Activated naive CD4-positive, alpha-beta T cell treated with anti-CD3 and anti-CD28 coated beads for 36 hours (primary cell): ENCODE data around the gene PLA2G3. TPM values are rescaled to one million over a fixed set of nuclear protein-coding genes. Genes with fewer than 3 reads are reported as not detected.
A peak's percentile ranks its signal among the peaks of the same experiment; 100 is the strongest.
"Not testable (repeated sequence)": the region's sequence is repeated elsewhere in the genome, so short reads cannot be mapped to it uniquely, and the experiment has no call there.

Experiments
- CTCF ChIA-PET: fragments of 350-600 bp; sonication (Branson Sonifier 250); formaldehyde crosslinking; loops from one replicate; lab custom pipeline; 2021; ENCODE audit warnings: antibody characterized with exemption; lab: Charles Lee
- DNase-seq: peaks from one replicate; pipeline ENCODE4 v3.0.0-alpha.2; 2020
- H3K27ac Mint-ChIP-seq: one replicate; pipeline ENCODE4 v1.8.0; 2021; ENCODE audit warnings: mild to moderate bottlenecking, mixed read lengths
- H3K27me3 Mint-ChIP-seq: one replicate; pipeline ENCODE4 v1.8.0; 2021; ENCODE audit warnings: low read depth, mixed read lengths
- H3K36me3 Mint-ChIP-seq: one replicate; pipeline ENCODE4 v1.8.0; 2021; ENCODE audit warnings: low read depth, mixed read lengths
- H3K4me1 Mint-ChIP-seq: one replicate; pipeline ENCODE4 v1.8.0; 2021; ENCODE audit warnings: low read depth, mixed read lengths
- H3K4me3 Mint-ChIP-seq: one replicate; pipeline ENCODE4 v1.8.0; 2021; ENCODE audit warnings: mild to moderate bottlenecking, moderate library complexity, mixed read lengths
- H3K9me3 Mint-ChIP-seq: one replicate; pipeline ENCODE4 v1.8.0; 2021; ENCODE audit warnings: mixed read lengths
- intact Hi-C: fragments of 100-400 bp; cut with micrococcal nuclease; formaldehyde crosslinking; loops from one replicate; pipeline ENCODE4 v1.15.1; 2023
- total RNA-seq, 2 experiments: library from RNA; stranded (reverse); gene quantifications; one replicate each; pipeline ENCODE4 v1.2.3, GENCODE V29; 2021

PLA2G3 gene, protein sequence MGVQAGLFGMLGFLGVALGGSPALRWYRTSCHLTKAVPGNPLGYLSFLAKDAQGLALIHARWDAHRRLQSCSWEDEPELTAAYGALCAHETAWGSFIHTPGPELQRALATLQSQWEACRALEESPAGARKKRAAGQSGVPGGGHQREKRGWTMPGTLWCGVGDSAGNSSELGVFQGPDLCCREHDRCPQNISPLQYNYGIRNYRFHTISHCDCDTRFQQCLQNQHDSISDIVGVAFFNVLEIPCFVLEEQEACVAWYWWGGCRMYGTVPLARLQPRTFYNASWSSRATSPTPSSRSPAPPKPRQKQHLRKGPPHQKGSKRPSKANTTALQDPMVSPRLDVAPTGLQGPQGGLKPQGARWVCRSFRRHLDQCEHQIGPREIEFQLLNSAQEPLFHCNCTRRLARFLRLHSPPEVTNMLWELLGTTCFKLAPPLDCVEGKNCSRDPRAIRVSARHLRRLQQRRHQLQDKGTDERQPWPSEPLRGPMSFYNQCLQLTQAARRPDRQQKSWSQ
- not detected for total RNA-seq

GRCh38 chr22:31139866-31140716, at the start of gene PLA2G3:
Gene PLA2G3, minus strand, starts transcription at chr22:31140508. Its CDS starts 154 bp downstream, at chr22:31140354.
- no peak within 1 kb of the TSS for H3K4me3 Mint-ChIP-seq
- H3K4me1 Mint-ChIP-seq, result peaks cover 10% of the 10 kb centered on the region
- intact Hi-C loops, result no loop called here
- H3K27me3 Mint-ChIP-seq, result no peaks in the 10 kb centered on the region
- H3K27ac Mint-ChIP-seq, result no peak within 1 kb of the TSS
- DNase-seq, result no peak
- no peaks in the 10 kb centered on the region for H3K9me3 Mint-ChIP-seq
- no peaks in the 10 kb centered on the region for H3K36me3 Mint-ChIP-seq
- CTCF ChIA-PET, result interaction anchor here (0.6 to 1.1 kb wide), 2 partner anchors 33 to 388 kb away, joined by 3 read pairs; partner anchors contain the start of gene SELENOM

DNA sequence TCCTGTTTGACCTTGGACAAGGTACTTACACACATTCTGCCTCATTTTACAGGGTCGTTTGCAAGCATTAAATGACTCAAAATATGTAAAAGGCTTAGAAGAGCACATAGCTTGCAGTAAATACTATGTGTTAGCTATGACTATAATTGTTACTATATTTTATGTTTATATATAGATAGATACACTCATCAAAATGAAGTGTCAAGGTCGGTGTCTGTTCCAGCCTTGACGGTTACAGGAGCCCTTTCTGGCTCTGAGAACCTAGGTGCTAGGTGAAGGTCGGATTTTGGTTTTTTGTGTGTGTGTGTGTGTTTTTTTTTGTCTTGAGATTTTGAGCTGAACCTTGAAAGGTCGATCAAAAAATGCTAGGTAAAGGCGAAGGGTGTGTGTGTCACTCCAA, 47.3 kb upstream of the PLA2G3 start:
- peaks cover 6% of the 10 kb centered on the region for H3K36me3 Mint-ChIP-seq
- H3K9me3 Mint-ChIP-seq, result no peaks in the 10 kb centered on the region
- H3K27me3 Mint-ChIP-seq, result no peaks in the 10 kb centered on the region
- H3K4me3 Mint-ChIP-seq, result no peak overlapping the region
- no peak overlapping the region for H3K27ac Mint-ChIP-seq
- CTCF ChIA-PET, result no interaction called here
- DNase-seq, result no peak
- intact Hi-C loops, result no loop called here
- H3K4me1 Mint-ChIP-seq, result no peaks in the 10 kb centered on the region

GRCh38 chr22:31185056-31185455, 44.7 kb upstream of the PLA2G3 start:
- DNase-seq, result no peak
- CTCF ChIA-PET, result interaction anchor here (0.7 kb wide), 1 partner anchor 77 kb away, joined by 5 read pairs; the partner anchor contains the start of gene SELENOM
- Mint-ChIP-seq H3K4me1 (no peaks in the 10 kb centered on the region), H3K27me3 (no peaks in the 10 kb centered on the region), H3K9me3 (peaks cover 2% of the 10 kb centered on the region), H3K27ac (no peak overlapping the region), H3K36me3 (peaks cover 9% of the 10 kb centered on the region), H3K4me3 (no peak overlapping the region)
- intact Hi-C loops, result no loop called here

DNA sequence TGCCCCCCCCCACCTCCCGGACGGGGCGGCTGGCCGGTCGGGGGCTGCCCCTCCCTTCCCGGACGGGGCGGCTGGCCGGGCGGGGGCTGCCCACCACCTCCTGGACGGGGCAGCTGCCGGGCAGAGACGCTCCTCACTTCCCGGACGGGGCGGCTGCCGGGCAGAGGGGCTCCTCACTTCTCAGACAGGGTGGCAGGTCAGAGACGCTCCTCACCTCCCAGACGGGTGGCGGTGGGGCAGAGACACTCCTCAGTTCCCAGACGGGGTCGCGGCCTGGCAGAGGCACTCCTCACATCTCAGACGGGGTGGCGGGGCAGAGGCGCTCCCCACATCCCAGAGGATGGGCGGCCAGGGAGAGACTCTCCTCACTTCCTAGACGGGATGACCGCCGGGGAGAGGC, 43.7 kb upstream of the PLA2G3 start:
- H3K4me3 Mint-ChIP-seq, result no peak overlapping the region
- H3K27ac Mint-ChIP-seq, result no peak overlapping the region
- H3K9me3 Mint-ChIP-seq, result peaks cover 2% of the 10 kb centered on the region
- H3K4me1 Mint-ChIP-seq, result peaks cover 9% of the 10 kb centered on the region
- intact Hi-C loops, result no loop called here
- no peak for DNase-seq
- H3K36me3 Mint-ChIP-seq, result peaks cover 9% of the 10 kb centered on the region
- CTCF ChIA-PET, result no interaction called here
- no peaks in the 10 kb centered on the region for H3K27me3 Mint-ChIP-seq

DNA sequence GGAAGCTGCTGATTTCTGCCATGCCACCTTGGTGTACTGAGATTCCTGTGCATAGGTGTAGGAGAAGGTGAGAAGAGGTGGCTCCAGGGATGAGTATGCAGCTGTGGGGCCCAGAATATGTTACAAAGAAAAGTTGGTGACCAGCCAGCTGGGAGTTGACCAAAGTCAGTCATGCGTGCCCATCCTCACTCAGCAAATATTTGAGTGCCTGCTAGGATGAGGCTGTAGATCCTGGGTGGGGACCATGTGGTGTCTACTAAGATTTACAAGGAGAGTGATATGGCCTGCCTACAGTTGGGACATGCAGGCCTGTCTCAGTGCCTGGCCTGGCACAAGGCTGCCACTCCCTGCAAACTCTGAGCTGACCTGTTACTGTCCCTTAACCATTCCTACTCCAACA, 39.0 kb upstream of the PLA2G3 start:
- DNase-seq, result no peak
- peaks cover 27% of the 10 kb centered on the region for H3K4me1 Mint-ChIP-seq
- H3K9me3 Mint-ChIP-seq, result peaks cover 2% of the 10 kb centered on the region
- H3K27me3 Mint-ChIP-seq, result no peaks in the 10 kb centered on the region
- intact Hi-C loops, result loop anchor here (10.0 kb wide), 1 partner anchor 465 kb away; no protein-coding TSS in a partner anchor
- no peak overlapping the region for H3K4me3 Mint-ChIP-seq
- no peak overlapping the region for H3K27ac Mint-ChIP-seq
- CTCF ChIA-PET, result no interaction called here
- H3K36me3 Mint-ChIP-seq, result peaks cover 10% of the 10 kb centered on the region

GRCh38 chr22:31178859-31179258, 38.6 kb upstream of the PLA2G3 start:
- CTCF ChIA-PET, result no interaction called here
- DNase-seq, result no peak
- Mint-ChIP-seq H3K4me3 (no peak overlapping the region), H3K27me3 (no peaks in the 10 kb centered on the region), H3K9me3 (peaks cover 2% of the 10 kb centered on the region), H3K27ac (no peak overlapping the region), H3K36me3 (peaks cover 10% of the 10 kb centered on the region), H3K4me1 (peaks cover 31% of the 10 kb centered on the region)
- intact Hi-C loops, result loop anchor here (10.0 kb wide), 1 partner anchor 466 kb away; no protein-coding TSS in a partner anchor

DNA sequence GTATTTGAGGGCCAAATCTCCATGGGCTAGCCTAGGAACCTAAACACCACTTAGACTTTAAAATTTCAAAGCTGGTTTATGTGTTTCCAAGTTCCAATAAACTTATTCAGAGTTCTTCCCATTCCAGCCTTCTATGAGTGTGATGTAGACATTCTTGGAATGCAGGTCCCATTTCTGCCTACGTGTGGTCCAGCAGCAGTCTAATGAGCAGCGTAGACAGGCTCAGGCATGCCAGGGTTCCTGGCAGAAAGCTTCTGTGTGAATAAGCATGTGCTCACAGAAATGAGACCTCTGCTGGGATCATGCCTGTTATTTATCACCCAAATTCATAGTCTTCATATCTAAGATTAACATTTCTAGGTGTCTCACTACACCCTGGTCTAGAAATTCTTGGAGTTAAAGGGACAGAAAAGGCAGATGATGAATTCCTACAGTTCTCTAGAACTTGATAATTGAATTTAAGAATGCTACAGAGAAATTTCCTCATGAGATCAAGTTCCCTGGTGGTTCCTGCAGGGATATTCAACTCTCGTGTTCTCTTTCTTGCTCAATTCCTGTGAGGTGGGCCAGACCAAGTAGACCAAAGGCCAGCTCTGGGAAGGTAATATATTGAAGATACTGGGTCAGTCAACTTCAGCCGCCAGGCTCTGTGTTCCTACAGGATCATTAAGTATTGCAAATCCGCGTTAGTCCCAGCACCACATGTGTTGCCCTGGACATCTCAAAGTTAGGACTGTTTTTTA, 37.3 kb upstream of the PLA2G3 start:
- peaks cover 44% of the 10 kb centered on the region for H3K4me1 Mint-ChIP-seq
- H3K27ac Mint-ChIP-seq, result no peak overlapping the region
- peaks cover 10% of the 10 kb centered on the region for H3K36me3 Mint-ChIP-seq
- peaks cover 2% of the 10 kb centered on the region for H3K9me3 Mint-ChIP-seq
- no peak overlapping the region for H3K4me3 Mint-ChIP-seq
- no peaks in the 10 kb centered on the region for H3K27me3 Mint-ChIP-seq
- intact Hi-C loops, result loop anchor here (10.0 kb wide), 1 partner anchor 467 kb away; no protein-coding TSS in a partner anchor
- no peak for DNase-seq
- CTCF ChIA-PET, result no interaction called here

- peaks cover 50% of the 10 kb centered on the region for H3K4me1 Mint-ChIP-seq
- CTCF ChIA-PET, result interaction anchor here (0.6 kb wide), 1 partner anchor 67 kb away, joined by 6 read pairs; no protein-coding TSS in a partner anchor
- peaks cover 2% of the 10 kb centered on the region for H3K9me3 Mint-ChIP-seq
- intact Hi-C loops, result loop anchor here (10.0 kb wide), 1 partner anchor 468 kb away; no protein-coding TSS in a partner anchor
- no peak overlapping the region for H3K4me3 Mint-ChIP-seq
- H3K27ac Mint-ChIP-seq, result no peak overlapping the region
- H3K36me3 Mint-ChIP-seq, result peaks cover 10% of the 10 kb centered on the region
- H3K27me3 Mint-ChIP-seq, result no peaks in the 10 kb centered on the region
- DNase-seq, result no peak
These were observed 36.6 kb upstream of the PLA2G3 start for GRCh38 chr22:31176923-31177322.

GRCh38 chr22:31173386-31174145, 33.3 kb upstream of the PLA2G3 start:
- DNase-seq, result no peak
- Mint-ChIP-seq H3K27me3 (no peaks in the 10 kb centered on the region), H3K4me1 (peaks cover 47% of the 10 kb centered on the region), H3K4me3 (peak overlapping the region; percentile 23), H3K9me3 (no peaks in the 10 kb centered on the region), H3K27ac (peak overlapping the region; percentile 84), H3K36me3 (peaks cover 4% of the 10 kb centered on the region)
- intact Hi-C loops, result loop anchor here (1.0 to 10.0 kb wide), 5 partner anchors 13 to 471 kb away; partner anchors contain the start of genes LIMK2 and RNF185
- CTCF ChIA-PET, result interaction anchor here (0.8 kb wide), 1 partner anchor 11 kb away, joined by 5 read pairs; no protein-coding TSS in a partner anchor

DNA sequence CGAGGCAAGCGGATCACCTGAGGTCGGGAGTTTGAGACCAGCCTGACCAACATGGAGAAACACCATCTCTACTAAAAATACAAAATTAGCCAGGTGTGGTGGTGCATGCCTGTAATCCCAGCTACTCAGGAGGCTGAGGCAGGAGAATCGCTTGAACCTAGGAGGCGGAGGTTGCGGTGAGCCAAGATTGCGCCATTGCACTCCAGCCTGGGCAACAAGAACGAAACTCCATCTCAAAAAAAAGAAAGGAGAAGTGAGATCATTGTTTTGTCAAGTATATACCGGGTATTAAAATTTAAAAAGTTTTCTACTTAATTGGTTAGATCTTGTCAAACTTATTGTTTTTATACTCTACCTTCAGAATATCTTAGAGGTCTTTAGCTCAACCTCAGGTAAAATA, 31.4 kb upstream of the PLA2G3 start:
- DNase-seq, H3K36me3 Mint-ChIP-seq, H3K4me3 Mint-ChIP-seq, H3K27me3 Mint-ChIP-seq, H3K9me3 Mint-ChIP-seq, CTCF ChIA-PET: not testable (repeated sequence)
- peaks cover 50% of the 10 kb centered on the region for H3K4me1 Mint-ChIP-seq
- peak overlapping the region; percentile 61 for H3K27ac Mint-ChIP-seq
- intact Hi-C loops, result loop anchor here (5.0 to 10.0 kb wide), 2 partner anchors 116 to 473 kb away; no protein-coding TSS in a partner anchor

DNA sequence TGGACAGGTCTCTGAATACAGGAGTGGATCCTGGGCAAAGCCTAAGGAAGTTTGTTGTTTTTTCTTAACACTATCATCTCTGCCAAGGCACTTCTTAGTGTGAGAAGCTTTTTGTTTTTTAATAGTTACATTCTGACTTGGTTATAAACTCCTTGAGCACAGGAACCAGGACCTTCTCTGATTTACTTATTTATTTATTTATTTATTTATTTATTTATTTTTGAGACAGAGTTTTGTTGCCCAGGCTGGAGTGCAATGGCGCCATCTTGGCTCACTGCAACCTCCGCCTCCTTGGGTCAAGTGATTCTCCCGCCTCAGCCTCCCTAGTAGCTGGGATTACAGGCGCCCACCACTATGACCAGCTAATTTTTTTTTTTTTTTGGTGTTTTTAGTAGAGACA, 30.7 kb upstream of the PLA2G3 start:
- intact Hi-C loops, result loop anchor here (5.0 to 10.0 kb wide), 2 partner anchors 116 to 474 kb away; no protein-coding TSS in a partner anchor
- H3K4me1 Mint-ChIP-seq, result peaks cover 55% of the 10 kb centered on the region

More for the DNA sequence above, 30.7 kb upstream of the PLA2G3 start:
- Mint-ChIP-seq H3K9me3 (no peaks in the 10 kb centered on the region), H3K4me3 (no peak overlapping the region), H3K27me3 (no peaks in the 10 kb centered on the region), H3K27ac (no peak overlapping the region), H3K36me3 (peaks cover 4% of the 10 kb centered on the region)
- CTCF ChIA-PET, result interaction anchor here (0.6 kb wide), 1 partner anchor 152 kb away, joined by 6 read pairs; no protein-coding TSS in a partner anchor
- DNase-seq, result no peak
